Upper lobe of left lung (tissue), 6 donors: ENCODE data around the gene VMP1. TPM values are rescaled to one million over a fixed set of nuclear protein-coding genes. Genes with fewer than 3 reads are reported as not detected.
A peak's percentile ranks its signal among the peaks of the same experiment; 100 is the strongest.
"Not testable (repeated sequence)": the region's sequence is repeated elsewhere in the genome, so short reads cannot be mapped to it uniquely, and the experiment has no call there.

Experiments used
- ATAC-seq, 2 donors: fragments of 200-7000 bp; cut with Tn5 transposase; one replicate each; pipeline ENCODE4 v1.9.1; 2022; ENCODE audit warnings: mild to moderate bottlenecking in 2 of 2, moderate library complexity in 2 of 2; ENCODE audit not compliant: low FRiP score in 2 of 2
- DNase-seq, 2 donors: peaks; one replicate each; pipeline ENCODE4 v3.0.0-alpha.2; 2019 to 2020
- H3K27ac ChIP-seq, 4 donors: fragments of 200-600 bp; sonication (generic); one replicate each; pipeline ENCODE4 v1.5.1; 2016 to 2019
- H3K27me3 ChIP-seq, 4 donors: fragments of 200-600 bp; sonication (generic); one replicate each; pipeline ENCODE4 v1.5.1; 2017 to 2019
- H3K36me3 ChIP-seq, 4 donors: fragments of 200-600 bp; sonication (generic); one replicate each; pipeline ENCODE4 v1.5.1; 2016 to 2019
- H3K4me1 ChIP-seq, 4 donors: fragments of 200-600 bp; sonication (generic); one replicate each; pipeline ENCODE4 v1.5.1; 2018 to 2019
- H3K4me3 ChIP-seq, 4 donors: fragments of 200-600 bp; sonication (generic); one replicate each; pipeline ENCODE4 v1.5.1; 2017 to 2019; ENCODE audit warnings: mild to moderate bottlenecking in 2 of 4, moderate library complexity in 1 of 4
- H3K9me3 ChIP-seq, 4 donors: fragments of 200-600 bp; sonication (generic); one replicate each; pipeline ENCODE4 v1.5.1; 2018 to 2019
- EP300 ChIP-seq, 4 donors: sonication (generic); formaldehyde crosslinking; IDR thresholded peaks; one replicate each; pipeline ENCODE4 v1.5.1; 2017; ENCODE audit warnings: antibody characterized with exemption in 4 of 4, control low read depth in 2 of 4
- POLR2A ChIP-seq, 4 donors: fragments of 450-650 bp; IDR thresholded peaks; one replicate each; pipeline ENCODE4 v1.5.1; 2016 to 2017; ENCODE audit warnings: antibody characterized with exemption in 4 of 4, mild to moderate bottlenecking in 2 of 4
- POLR2AphosphoS5 ChIP-seq, 2 donors: sonication (generic); formaldehyde crosslinking; IDR thresholded peaks; one replicate each; pipeline ENCODE4 v1.5.1; 2017; ENCODE audit warnings: antibody characterized with exemption in 2 of 2
- WGBS, 2 donors: methylation state at CpG; one replicate each; pipeline ENCODE4 v1.1.5; 2017 to 2018; 5-methylcytosine and 5-hydroxymethylcytosine counted together
- total RNA-seq, 6 donors: library from RNA; depleted of rRNA in 4 of 6; stranded (reverse); fragments of >200 nt in 4 of 6; gene quantifications; one replicate each; pipeline versions ENCODE4 v1.1.0 to v1.2.1, GENCODE V29; 2016 to 2021
- TF ChIP-seq, protein P1 (sequence below), 6 experiments: fragments of 450-650 bp in 4 of 6; fragments of 200-600 bp in 2 of 6; sonication (generic) in 2 of 6; IDR thresholded peaks; one replicate each; pipeline ENCODE4 v1.5.1; 2016 to 2019; ENCODE audit warnings: antibody characterized with exemption in 6 of 6
- donor health status: DM: no; HTN: no; CAD: no; lungs with moderate emphysema.
- donor health status: DM: no; HTN: yes; CAD: no; lungs with severe emphysema.

VMP1 gene
- total RNA-seq, 6 donors from 2014 or later = 124 to 246 (median 181) TPM

DNA sequence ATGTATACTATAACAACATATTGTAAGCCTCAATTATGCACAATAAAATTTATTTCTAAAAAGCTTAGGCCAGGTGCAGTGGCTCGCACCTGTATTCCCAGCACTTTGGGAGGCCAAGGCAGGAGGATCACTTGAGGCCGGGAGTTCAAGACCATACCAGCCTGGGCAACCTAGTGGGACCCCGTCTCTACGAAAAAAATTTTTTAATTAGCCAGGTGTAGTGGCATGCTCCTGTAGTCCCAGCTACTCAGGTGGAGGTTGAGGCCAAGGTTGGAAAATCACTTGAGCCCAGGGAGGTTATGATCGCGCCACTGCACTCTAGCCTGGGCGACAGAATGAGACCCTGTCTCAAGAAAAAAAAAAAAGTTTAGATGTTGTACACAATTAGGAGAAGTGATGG, 45.5 kb downstream of the VMP1 start:
- 84 to 93% methylated on average over 7 of the region's 7 CpGs for WGBS, 2 donors
- TF ChIP-seq EP300 (IDR thresholded peaks at IDR 0.05) (no peak), POLR2A (IDR thresholded peaks at IDR 0.05) (no peak), POLR2AphosphoS5 (IDR thresholded peaks at IDR 0.05) (no peak)
- TF ChIP-seq, protein P1, sequence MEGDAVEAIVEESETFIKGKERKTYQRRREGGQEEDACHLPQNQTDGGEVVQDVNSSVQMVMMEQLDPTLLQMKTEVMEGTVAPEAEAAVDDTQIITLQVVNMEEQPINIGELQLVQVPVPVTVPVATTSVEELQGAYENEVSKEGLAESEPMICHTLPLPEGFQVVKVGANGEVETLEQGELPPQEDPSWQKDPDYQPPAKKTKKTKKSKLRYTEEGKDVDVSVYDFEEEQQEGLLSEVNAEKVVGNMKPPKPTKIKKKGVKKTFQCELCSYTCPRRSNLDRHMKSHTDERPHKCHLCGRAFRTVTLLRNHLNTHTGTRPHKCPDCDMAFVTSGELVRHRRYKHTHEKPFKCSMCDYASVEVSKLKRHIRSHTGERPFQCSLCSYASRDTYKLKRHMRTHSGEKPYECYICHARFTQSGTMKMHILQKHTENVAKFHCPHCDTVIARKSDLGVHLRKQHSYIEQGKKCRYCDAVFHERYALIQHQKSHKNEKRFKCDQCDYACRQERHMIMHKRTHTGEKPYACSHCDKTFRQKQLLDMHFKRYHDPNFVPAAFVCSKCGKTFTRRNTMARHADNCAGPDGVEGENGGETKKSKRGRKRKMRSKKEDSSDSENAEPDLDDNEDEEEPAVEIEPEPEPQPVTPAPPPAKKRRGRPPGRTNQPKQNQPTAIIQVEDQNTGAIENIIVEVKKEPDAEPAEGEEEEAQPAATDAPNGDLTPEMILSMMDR (IDR thresholded peaks at IDR 0.05) = no peak
- Histone ChIP-seq H3K27ac (peak overlapping the region in 1 of 4 donors; percentile 69), H3K4me1 (peaks cover 10 to 35% (median 23%) of the 10 kb centered on the region in 4 donors), H3K9me3 (no peaks in the 10 kb centered on the region), H3K27me3 (no peaks in the 10 kb centered on the region), H3K36me3 (peaks cover 0 to under 1% (median 0%) of the 10 kb centered on the region in 4 donors), H3K4me3 (no peak overlapping the region)
- DNase-seq (no peak), ATAC-seq (no peak)

DNA sequence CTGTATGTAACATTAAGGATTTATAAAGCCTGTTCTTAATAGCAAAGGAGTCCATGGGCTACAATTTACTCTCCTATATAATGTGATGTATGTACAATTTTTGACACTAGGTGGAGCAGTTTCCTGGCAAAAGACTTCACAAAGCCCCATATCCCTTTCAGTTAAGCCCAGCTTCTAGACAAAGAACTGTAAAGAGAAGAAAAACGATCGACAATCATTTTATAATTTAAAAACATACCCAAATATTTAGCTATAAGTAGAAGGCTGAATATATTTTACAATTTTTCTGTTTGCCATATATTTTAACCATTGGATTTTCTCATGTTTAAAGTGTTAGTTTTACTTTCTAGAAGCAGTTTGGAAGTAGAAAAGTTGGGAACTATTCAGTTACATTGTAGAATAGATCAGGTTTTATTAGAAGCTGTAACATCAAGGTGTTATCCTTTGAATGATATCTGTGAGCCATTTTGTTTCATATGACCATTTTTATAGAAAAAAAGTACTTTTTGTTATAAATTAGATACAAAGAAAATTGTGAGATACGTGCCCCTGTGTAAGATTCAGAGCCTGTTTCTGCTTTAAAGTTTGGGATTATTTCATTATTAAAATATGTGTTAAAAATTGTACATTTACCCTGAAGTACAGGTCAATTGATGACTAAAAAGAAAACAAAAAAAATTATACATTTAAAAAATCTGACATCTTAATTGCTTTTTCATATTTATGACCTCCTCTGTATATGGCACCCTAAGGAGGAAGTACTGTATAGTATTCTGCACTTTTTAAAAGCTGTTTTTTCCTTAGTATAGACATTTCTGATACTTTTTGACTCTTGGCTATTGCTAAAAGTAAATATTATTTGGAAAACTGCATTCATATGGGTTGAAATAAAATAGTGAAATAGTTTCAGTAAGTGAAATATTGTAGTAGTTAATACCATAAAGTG, 46.3 kb downstream of the VMP1 start:
- ATAC-seq = peak; percentile 91 to 92
- Histone ChIP-seq H3K9me3 (no peaks in the 10 kb centered on the region), H3K27me3 (no peaks in the 10 kb centered on the region), H3K36me3 (peaks cover 0 to 4% (median 0%) of the 10 kb centered on the region in 4 donors), H3K27ac (peak overlapping the region; percentile 27 to 69 (median 51)), H3K4me1 (peaks cover 10 to 35% (median 23%) of the 10 kb centered on the region in 4 donors), H3K4me3 (no peak overlapping the region)
- TF ChIP-seq POLR2AphosphoS5 (IDR thresholded peaks at IDR 0.05) = no peak
- TF ChIP-seq, protein P1 (IDR thresholded peaks at IDR 0.05) = peak; percentile 47 to 81 (median 69)
- 22 to 27% methylated on average over 3 of the region's 3 CpGs for WGBS, 2 donors
- DNase-seq = no peak

DNA sequence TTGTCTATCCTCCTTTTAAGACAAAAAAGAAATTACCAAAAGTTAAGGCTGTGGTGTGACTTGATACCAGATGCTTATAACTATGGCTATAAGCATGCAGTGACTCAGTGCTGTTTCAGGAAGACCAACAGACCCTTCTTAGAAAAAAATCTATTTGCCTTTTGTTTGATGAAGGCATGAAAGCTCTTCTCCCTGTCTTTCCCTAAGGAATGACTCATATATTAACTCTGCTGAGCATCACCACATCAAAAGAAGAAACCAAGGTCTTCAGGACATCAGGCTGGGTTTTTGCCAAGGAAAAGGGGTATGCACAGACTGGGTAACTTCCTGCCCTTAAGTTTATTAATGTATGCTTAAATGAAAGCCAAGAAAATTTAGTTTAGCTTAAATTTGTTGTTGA, 47.1 kb downstream of the VMP1 start:
- Histone ChIP-seq H3K27ac (peak overlapping the region; percentile 27 to 69 (median 51)), H3K27me3 (no peaks in the 10 kb centered on the region), H3K36me3 (peaks cover 0 to 4% (median 0%) of the 10 kb centered on the region in 4 donors), H3K4me3 (no peak overlapping the region), H3K4me1 (peaks cover 10 to 35% (median 23%) of the 10 kb centered on the region in 4 donors), H3K9me3 (no peaks in the 10 kb centered on the region)
- DNase-seq (no peak), ATAC-seq (peak in 1 of 2 donors; percentile 75)
- TF ChIP-seq POLR2A (IDR thresholded peaks at IDR 0.05) (no peak), EP300 (IDR thresholded peaks at IDR 0.05) (no peak), POLR2AphosphoS5 (IDR thresholded peaks at IDR 0.05) (no peak)
- TF ChIP-seq, protein P1 (IDR thresholded peaks at IDR 0.05) = no peak

DNA sequence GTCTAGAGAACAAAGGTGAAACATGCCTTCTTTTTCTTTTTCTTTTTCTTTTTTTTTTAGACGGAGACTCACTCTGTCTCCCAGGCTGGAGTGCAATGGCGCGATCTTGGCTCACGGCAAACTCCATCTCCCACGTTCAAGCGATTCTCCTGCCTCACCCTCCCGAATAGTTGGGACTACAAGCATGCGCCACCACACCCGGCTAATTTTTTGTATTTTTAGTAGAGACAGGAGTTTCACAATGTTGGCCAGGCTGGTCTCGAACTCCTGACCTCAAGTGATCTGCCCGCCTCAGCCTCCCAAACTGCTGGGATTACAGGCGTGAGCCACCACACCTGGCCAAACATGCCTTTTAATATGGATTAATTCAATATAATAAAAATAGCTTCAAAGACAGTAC, 47.6 kb downstream of the VMP1 start:
- not testable (repeated sequence) for ATAC-seq
- Histone ChIP-seq H3K4me1 (peaks cover 13 to 35% (median 23%) of the 10 kb centered on the region in 4 donors), H3K27ac (peak overlapping the region in 2 of 4 donors; percentile 68 to 69)

DNA sequence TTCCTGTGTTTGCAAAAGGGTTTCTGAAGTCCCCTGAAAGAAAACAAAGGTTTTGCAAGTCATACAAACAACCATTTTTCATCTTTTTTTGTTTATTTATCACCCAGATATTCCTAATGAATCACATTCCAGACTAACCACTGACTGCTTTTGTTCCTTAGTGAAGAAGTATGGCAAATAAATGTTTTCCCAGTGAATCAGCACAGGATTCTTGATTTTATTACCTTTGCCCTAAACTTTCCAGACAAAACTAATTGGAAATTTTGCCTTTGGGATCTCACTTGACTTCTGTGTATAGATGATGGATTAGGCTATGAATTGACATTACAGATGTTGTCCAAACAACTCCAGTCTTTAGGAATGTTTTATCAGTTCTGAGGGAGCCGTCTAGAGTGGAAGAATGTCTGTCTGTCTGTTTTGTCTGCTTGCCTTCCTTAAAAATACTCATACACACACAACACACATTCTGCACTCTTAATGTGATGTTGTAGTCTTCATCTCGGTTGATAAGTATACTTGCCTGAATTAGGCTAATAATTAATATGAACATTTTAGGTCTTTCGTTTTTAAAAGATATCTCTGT, 48.9 kb downstream of the VMP1 start:
- no peak for TF ChIP-seq EP300 (IDR thresholded peaks at IDR 0.05)
- TF ChIP-seq POLR2AphosphoS5 (IDR thresholded peaks at IDR 0.05) = no peak
- TF ChIP-seq, protein P1 (IDR thresholded peaks at IDR 0.05) = no peak
- TF ChIP-seq POLR2A (IDR thresholded peaks at IDR 0.05) = no peak
- peak; percentile 26 to 73 for ATAC-seq
- no peak overlapping the region for H3K4me3 ChIP-seq
- no peak for DNase-seq
- H3K9me3 ChIP-seq = no peaks in the 10 kb centered on the region
- 37 to 47% methylated on average over 3 of the region's 3 CpGs for WGBS, 2 donors
- H3K36me3 ChIP-seq = peaks cover 0 to 4% (median 1%) of the 10 kb centered on the region in 4 donors
- no peaks in the 10 kb centered on the region for H3K27me3 ChIP-seq
- peak overlapping the region; percentile 35 to 69 (median 67) for H3K27ac ChIP-seq
- H3K4me1 ChIP-seq = peaks cover 13 to 39% (median 23%) of the 10 kb centered on the region in 4 donors

More for the DNA sequence above, 47.6 kb downstream of the VMP1 start:
- not testable (repeated sequence) for H3K9me3 ChIP-seq, DNase-seq, H3K4me3 ChIP-seq, H3K27me3 ChIP-seq, H3K36me3 ChIP-seq
- WGBS, 2 donors = 93 to 97% methylated on average over 12 of the region's 12 CpGs
